Fibroblast of skin of right biceps (primary cell): Measurements from ENCODE around the gene PRKCB.

Experiments
- DNase-seq: peaks from one replicate; pipeline ENCODE4 v3.0.0-alpha.2; 2013

Gene PRKCB

GRCh38 chr16:23867566-23867965, 31.8 kb downstream of the PRKCB start:
- no peak for DNase-seq

- no peak for DNase-seq
Observed at GRCh38 chr16:23868136-23868535, 32.4 kb downstream of the PRKCB start.

- no peak for DNase-seq
Observed at GRCh38 chr16:23869052-23869451, 33.3 kb downstream of the PRKCB start.

GRCh38 chr16:23871924-23872323, 36.1 kb downstream of the PRKCB start:
- DNase-seq, result no peak

GRCh38 chr16:23874613-23875294, 39.0 kb downstream of the PRKCB start:
- peak; percentile 3 for DNase-seq

- DNase-seq, result no peak
Observed at GRCh38 chr16:23876256-23876896, 40.6 kb downstream of the PRKCB start.

- no peak for DNase-seq
Observed at GRCh38 chr16:23877107-23878070, 41.6 kb downstream of the PRKCB start.

GRCh38 chr16:23879735-23880373, 44.1 kb downstream of the PRKCB start:
- no peak for DNase-seq

- DNase-seq, result no peak
Observed at GRCh38 chr16:23889189-23889588, 53.4 kb downstream of the PRKCB start.

- DNase-seq, result no peak
Observed at GRCh38 chr16:23893986-23894385, 58.2 kb downstream of the PRKCB start.

GRCh38 chr16:23895052-23895451, 59.3 kb downstream of the PRKCB start:
- DNase-seq, result no peak

GRCh38 chr16:23896832-23897821, 61.3 kb downstream of the PRKCB start:
- no peak for DNase-seq

- no peak for DNase-seq
Observed at GRCh38 chr16:23898682-23899430, 63.1 kb downstream of the PRKCB start.

GRCh38 chr16:23899869-23900268, 64.1 kb downstream of the PRKCB start:
- DNase-seq, result no peak

GRCh38 chr16:23900480-23901177, 64.8 kb downstream of the PRKCB start:
- no peak for DNase-seq

- no peak for DNase-seq
Observed at GRCh38 chr16:23901178-23902033, 65.6 kb downstream of the PRKCB start.

- no peak for DNase-seq
Observed at GRCh38 chr16:23902034-23902747, 66.4 kb downstream of the PRKCB start.

- no peak for DNase-seq
Observed at GRCh38 chr16:23902748-23903414, 67.1 kb downstream of the PRKCB start.
